Measurements from ENCODE around the gene SENP5.

Gene SENP5

DNA sequence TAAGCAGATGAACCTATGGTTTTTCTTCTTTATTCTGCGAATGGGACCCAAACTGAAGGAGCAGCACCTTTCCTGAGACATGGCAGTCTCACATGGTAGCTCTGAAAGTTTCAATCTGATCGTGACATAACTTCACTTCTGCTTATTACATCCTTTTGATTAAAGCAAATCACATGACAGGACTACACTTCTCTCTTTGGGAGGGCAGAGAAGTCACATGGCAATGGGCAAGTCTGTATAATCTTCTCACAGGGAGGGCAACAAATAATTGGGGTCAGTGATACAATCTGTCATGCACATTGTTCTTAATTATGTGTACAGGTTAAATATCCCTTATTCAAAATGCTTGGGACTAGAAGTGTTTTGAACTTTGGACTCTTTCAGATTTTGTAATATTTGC is 53.0 kb downstream of the SENP5 start:
- Histone ChIP-seq H3K36me3 (ENCODE audit: insufficient read depth, low read length) (peaks cover 9% of the 10 kb centered on the region), H3K9me3 (ENCODE audit: low read length) (no peaks in the 10 kb centered on the region), H3K4me3 (ENCODE audit: low read depth in 1 of 2, low read length in 2 of 2) (no peak overlapping the region)

DNA sequence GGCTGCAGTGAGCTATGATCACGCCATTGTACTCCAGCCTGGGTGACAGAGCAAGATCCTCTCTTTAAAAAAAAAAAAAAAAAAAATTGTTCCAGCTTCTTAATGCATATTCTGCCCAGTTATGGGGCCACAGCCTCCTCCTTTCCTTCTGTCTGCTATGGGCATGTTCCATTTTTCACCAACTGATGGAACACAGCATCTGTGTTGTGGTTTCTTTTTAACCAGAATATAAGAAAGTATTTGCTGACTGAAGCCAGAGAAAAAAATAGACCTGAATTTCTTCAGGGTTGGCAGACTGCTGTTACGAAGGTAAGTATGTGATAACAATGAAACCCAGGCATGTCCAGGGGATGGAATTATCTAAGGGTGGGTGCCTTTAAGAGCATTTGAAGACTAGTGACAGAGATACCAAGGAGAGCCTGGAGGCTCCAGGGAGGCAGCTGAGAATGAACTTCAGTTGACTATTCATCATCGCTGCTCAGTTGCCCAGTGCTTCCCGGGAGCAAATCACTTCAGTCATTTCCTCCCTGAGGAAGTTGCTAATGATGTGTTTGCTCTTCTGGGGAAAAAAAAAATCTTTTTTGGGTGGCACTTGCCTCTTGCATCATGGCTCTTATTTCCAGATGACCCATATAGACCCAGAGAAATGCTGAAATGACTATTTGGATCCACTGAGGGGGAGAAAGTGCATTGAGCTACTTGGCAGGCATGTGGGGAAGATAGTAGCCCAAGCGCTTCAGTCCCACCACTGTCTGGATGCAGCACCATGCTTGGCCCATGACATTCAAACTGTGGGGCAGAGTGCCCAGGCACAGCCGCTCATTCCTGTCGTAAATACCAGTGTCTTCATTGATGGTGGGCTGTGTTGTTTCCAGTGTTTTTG is 60.1 kb downstream of the SENP5 start:
- no peak overlapping the region for H3K9ac ChIP-seq (ENCODE audit: low read length)

More for the DNA sequence above, 53.0 kb downstream of the SENP5 start:
- Histone ChIP-seq H3K27me3 (ENCODE audit: control insufficient read depth in 1 of 2, insufficient read depth in 2 of 2, low read length in 2 of 2) (no peaks in the 10 kb centered on the region), H3K4me1 (ENCODE audit: insufficient read depth, low read length) (no peaks in the 10 kb centered on the region), H3K27ac (ENCODE audit: low read depth, low read length) (no peak overlapping the region), H3K9ac (ENCODE audit: low read length) (no peak overlapping the region)

DNA sequence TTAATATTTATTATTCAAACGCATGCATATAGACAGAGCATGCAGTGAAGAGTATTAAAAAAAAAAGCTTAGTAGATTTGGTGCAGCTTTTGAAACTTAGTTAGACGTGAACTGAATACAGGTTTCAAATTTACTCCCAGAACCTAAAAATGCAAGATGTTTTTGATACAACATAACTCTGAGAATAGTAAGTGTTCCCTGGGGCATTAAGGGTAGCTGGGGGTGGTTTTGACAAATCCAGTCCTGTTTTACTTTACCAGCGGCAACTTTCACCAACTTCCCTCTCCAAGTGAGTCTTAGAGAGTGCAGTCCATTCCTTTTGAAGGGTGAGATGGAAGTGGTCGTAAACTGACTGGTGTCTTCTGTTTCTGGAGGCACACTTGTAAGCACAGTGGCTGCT is 63.4 kb downstream of the SENP5 start:
- Histone ChIP-seq H3K9ac (ENCODE audit: low read length) (no peak overlapping the region), H3K27me3 (ENCODE audit: control insufficient read depth in 1 of 2, insufficient read depth in 2 of 2, low read length in 2 of 2) (no peaks in the 10 kb centered on the region), H3K36me3 (ENCODE audit: insufficient read depth, low read length) (peaks cover 71% of the 10 kb centered on the region), H3K4me1 (ENCODE audit: insufficient read depth, low read length) (no peaks in the 10 kb centered on the region), H3K27ac (ENCODE audit: low read depth, low read length) (no peak overlapping the region), H3K4me3 (ENCODE audit: low read depth in 1 of 2, low read length in 2 of 2) (no peak overlapping the region), H3K9me3 (ENCODE audit: low read length) (no peaks in the 10 kb centered on the region)

More for the DNA sequence above, 60.1 kb downstream of the SENP5 start:
- Histone ChIP-seq H3K9me3 (ENCODE audit: low read length) (no peaks in the 10 kb centered on the region), H3K4me3 (ENCODE audit: low read depth in 1 of 2, low read length in 2 of 2) (no peak overlapping the region), H3K36me3 (ENCODE audit: insufficient read depth, low read length) (peaks cover 56% of the 10 kb centered on the region), H3K27ac (ENCODE audit: low read depth, low read length) (no peak overlapping the region), H3K27me3 (ENCODE audit: control insufficient read depth in 1 of 2, insufficient read depth in 2 of 2, low read length in 2 of 2) (no peaks in the 10 kb centered on the region), H3K4me1 (ENCODE audit: insufficient read depth, low read length) (no peaks in the 10 kb centered on the region)

DNA sequence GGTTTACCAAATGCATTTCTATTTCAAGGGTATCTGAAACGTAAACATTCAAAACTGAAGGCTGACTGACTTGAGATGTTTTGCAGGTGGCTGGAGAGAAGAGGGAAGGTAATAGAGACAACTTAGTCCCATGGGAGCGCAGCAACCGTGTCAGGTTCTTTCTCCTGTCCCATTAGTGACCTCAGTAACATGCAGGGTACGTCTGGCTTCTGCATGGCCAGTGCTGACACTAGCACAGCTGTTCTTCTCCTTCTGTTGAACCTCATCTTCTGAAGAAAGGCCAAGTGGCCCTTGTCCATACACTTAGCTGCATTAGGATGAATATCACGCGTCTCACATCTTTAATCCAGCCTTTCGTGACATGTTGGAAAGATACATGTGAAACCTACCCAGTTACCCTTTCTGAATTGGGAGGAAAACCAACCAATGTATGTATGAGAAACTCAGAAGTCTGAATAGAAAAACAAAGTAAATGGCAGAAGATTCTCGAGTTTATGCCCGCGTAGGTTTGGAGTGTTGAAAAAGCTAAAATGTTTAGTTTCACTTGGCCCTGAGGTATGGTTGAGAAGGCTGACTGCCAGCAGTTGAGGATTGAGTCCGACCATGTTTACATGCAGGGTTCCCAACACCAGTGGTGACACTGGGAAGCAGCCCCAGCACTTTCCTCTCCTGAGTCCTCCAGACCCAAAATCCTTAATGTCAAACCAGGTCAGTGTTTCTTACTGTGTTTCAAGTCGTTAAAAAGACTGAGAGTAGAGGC is 64.3 kb downstream of the SENP5 start:
- no peaks in the 10 kb centered on the region for H3K9me3 ChIP-seq (ENCODE audit: low read length)
- H3K27ac ChIP-seq (ENCODE audit: low read depth, low read length), result no peak overlapping the region
- H3K36me3 ChIP-seq (ENCODE audit: insufficient read depth, low read length), result peaks cover 79% of the 10 kb centered on the region
- no peak overlapping the region for H3K9ac ChIP-seq (ENCODE audit: low read length)
- H3K27me3 ChIP-seq (ENCODE audit: control insufficient read depth in 1 of 2, insufficient read depth in 2 of 2, low read length in 2 of 2), result no peaks in the 10 kb centered on the region
- no peaks in the 10 kb centered on the region for H3K4me1 ChIP-seq (ENCODE audit: insufficient read depth, low read length)
- no peak overlapping the region for H3K4me3 ChIP-seq (ENCODE audit: low read depth in 1 of 2, low read length in 2 of 2)

DNA sequence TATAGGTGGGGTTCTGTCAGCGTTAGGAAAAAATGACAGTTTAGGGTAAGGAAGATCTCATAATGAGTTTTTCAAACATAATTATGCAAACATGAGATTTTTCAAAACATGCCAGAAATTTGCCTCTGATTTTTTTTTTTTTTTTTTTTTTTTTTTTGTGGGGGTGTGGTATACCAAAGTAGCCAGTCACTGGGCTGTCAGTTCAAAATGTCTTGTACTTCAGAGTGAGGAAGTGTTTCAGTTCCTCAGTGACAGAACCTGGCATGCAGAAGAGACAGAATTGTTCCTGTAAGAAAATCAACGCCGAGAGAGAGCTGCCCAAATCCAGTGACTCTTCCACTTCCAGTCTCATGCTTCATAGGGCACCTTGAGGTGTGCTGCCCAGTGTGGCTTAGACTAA is 64.9 kb downstream of the SENP5 start:
- no peaks in the 10 kb centered on the region for H3K27me3 ChIP-seq (ENCODE audit: control insufficient read depth in 1 of 2, insufficient read depth in 2 of 2, low read length in 2 of 2)
- no peak overlapping the region for H3K27ac ChIP-seq (ENCODE audit: low read depth, low read length)
- no peaks in the 10 kb centered on the region for H3K9me3 ChIP-seq (ENCODE audit: low read length)
- H3K9ac ChIP-seq (ENCODE audit: low read length), result no peak overlapping the region
- H3K4me3 ChIP-seq (ENCODE audit: low read depth in 1 of 2, low read length in 2 of 2), result no peak overlapping the region
- H3K36me3 ChIP-seq (ENCODE audit: insufficient read depth, low read length), result peaks cover 83% of the 10 kb centered on the region
- H3K4me1 ChIP-seq (ENCODE audit: insufficient read depth, low read length), result no peaks in the 10 kb centered on the region

DNA sequence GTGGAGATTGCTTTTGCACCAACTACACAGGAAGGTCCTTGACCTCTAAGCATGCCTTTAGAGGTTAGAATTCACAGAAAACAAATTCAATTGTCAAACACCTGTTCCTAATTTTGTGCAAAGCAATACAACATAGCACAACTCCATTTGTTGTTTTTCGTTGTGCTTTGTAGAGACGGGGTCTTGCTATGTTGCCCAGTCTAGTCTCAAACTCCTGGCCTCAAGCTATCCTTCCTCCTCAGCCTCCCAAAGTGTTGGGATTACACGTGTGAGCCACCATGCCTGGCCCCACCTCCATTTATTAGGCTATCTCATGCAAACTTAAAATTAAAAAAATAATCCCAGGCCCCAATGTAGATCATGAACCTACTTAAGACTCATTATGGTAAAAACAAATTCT is 68.6 kb downstream of the SENP5 start:
- no peak overlapping the region for H3K4me3 ChIP-seq (ENCODE audit: low read depth in 1 of 2, low read length in 2 of 2)
- H3K9me3 ChIP-seq (ENCODE audit: low read length), result no peaks in the 10 kb centered on the region
- no peaks in the 10 kb centered on the region for H3K27me3 ChIP-seq (ENCODE audit: control insufficient read depth in 1 of 2, insufficient read depth in 2 of 2, low read length in 2 of 2)
- H3K27ac ChIP-seq (ENCODE audit: low read depth, low read length), result no peak overlapping the region
- no peak overlapping the region for H3K9ac ChIP-seq (ENCODE audit: low read length)
- H3K4me1 ChIP-seq (ENCODE audit: insufficient read depth, low read length), result peaks cover 5% of the 10 kb centered on the region
- H3K36me3 ChIP-seq (ENCODE audit: insufficient read depth, low read length), result peaks cover 68% of the 10 kb centered on the region

DNA sequence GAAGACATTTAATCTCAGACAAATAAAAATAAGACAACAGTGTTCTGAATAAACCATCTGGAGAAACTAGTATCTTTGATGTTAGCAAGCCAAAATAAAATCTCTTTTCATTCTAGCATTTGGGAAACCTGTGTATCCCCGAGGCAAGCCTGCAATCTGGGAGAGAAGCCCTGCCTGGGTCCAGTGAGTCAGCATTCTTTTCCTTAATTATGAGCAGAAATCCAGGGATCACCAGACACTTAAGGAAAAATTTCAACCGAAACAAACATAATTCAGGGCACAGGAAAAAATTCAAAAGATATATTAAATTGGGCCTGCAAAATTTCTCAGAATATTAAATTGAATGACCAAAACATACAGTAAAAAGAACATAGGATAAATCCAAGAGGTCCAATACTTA is 70.4 kb downstream of the SENP5 start:
- Histone ChIP-seq H3K4me1 (ENCODE audit: insufficient read depth, low read length) (peaks cover 5% of the 10 kb centered on the region), H3K36me3 (ENCODE audit: insufficient read depth, low read length) (peaks cover 56% of the 10 kb centered on the region), H3K27ac (ENCODE audit: low read depth, low read length) (no peak overlapping the region), H3K4me3 (ENCODE audit: low read depth in 1 of 2, low read length in 2 of 2) (no peak overlapping the region), H3K27me3 (ENCODE audit: control insufficient read depth in 1 of 2, insufficient read depth in 2 of 2, low read length in 2 of 2) (no peaks in the 10 kb centered on the region), H3K9me3 (ENCODE audit: low read length) (no peaks in the 10 kb centered on the region), H3K9ac (ENCODE audit: low read length) (no peak overlapping the region)

DNA sequence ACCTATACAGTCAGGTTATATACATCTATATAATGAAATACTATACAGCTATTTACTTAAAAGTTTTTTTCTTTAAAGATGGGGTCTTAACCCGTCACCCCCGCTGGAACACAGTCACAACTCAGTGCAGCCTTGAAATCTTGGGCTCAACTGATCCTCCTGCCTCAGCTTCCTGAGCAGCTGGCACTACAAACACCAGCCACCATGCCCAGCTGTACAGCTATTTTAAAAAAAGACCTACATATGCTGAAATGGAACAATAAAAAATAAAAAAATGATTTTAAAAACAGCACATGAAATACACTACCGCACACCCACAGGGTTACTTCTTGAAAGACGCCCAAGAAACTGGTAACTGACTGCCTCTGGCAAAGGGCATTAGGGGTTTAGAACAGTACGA is 70.9 kb downstream of the SENP5 start:
- Histone ChIP-seq H3K4me1 (ENCODE audit: insufficient read depth, low read length) (peaks cover 9% of the 10 kb centered on the region), H3K4me3 (ENCODE audit: low read depth in 1 of 2, low read length in 2 of 2) (no peak overlapping the region), H3K27me3 (ENCODE audit: control insufficient read depth in 1 of 2, insufficient read depth in 2 of 2, low read length in 2 of 2) (no peaks in the 10 kb centered on the region), H3K36me3 (ENCODE audit: insufficient read depth, low read length) (peaks cover 56% of the 10 kb centered on the region), H3K9me3 (ENCODE audit: low read length) (no peaks in the 10 kb centered on the region), H3K27ac (ENCODE audit: low read depth, low read length) (no peak overlapping the region), H3K9ac (ENCODE audit: low read length) (no peak overlapping the region)

DNA sequence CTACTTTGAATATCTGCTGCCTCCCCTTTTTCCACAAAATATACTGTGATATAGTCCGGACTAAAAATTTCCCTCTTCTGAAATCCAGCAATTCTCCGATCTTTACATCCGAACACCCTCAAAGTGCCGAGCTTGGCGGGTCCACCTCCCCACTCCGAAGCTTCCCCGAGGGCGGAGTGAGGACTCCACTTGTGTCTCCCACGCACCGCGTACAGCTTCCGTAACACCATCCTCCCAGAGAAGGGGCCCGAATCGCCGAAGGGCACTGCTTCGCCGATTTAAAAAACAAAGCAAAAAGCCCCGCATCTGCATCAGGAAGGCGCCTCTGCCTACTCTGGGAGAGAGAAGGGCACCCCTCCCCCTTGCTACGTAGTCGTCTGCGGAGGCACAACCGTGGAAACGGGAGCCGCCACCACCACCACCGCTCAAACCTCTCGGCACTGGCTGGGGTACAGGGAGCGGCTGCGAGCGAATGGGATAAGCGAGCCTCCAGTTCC is 74.1 kb downstream of the SENP5 start:
- H3K27me3 ChIP-seq (ENCODE audit: control insufficient read depth in 1 of 2, insufficient read depth in 2 of 2, low read length in 2 of 2), result no peaks in the 10 kb centered on the region
- no peaks in the 10 kb centered on the region for H3K9me3 ChIP-seq (ENCODE audit: low read length)
- peak overlapping the region; percentile 66 to 98 for H3K4me3 ChIP-seq (ENCODE audit: low read depth in 1 of 2, low read length in 2 of 2)

DNA sequence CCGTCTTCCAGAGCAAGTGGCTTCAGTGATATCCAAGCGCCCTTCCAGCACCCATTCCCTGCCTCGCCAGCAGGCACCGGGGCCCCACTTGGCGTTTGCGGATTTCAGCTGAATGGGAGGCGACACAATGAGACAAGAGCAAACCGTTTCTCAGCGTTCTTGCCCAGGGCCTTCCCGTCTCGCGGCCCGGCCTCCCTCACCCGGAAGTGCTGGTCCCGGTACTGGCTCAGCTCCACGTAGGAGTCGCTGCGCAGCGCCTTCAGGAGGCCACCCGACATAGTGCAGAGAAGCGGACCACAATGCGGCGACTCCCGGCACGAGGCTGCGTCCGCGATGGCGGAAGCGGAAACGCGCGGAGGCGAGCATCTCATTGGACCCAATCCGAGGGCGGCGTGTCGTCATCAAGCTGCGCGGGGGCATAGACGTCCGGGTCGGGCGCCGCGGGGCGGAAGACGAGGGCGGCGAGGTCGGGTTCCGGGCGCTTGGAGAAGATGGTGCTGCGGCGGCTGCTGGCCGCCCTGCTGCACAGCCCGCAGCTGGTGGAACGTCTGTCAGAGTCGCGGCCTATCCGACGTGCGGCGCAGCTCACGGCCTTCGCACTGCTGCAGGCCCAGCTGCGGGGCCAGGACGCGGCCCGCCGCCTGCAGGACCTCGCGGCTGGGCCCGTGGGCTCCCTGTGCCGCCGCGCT is 74.7 kb downstream of the SENP5 start, which contains the start of gene NCBP2:
TSS of gene NCBP2 (minus strand) at position 303 of the 689 bp plus-strand sequence. CDS start at position 278, 25 bp downstream.
- no peaks in the 10 kb centered on the region for H3K27me3 ChIP-seq (ENCODE audit: control insufficient read depth in 1 of 2, insufficient read depth in 2 of 2, low read length in 2 of 2)
- H3K4me1 ChIP-seq (ENCODE audit: insufficient read depth, low read length), result peaks cover 13% of the 10 kb centered on the region
- peak within 1 kb of the TSS; percentile 96 for H3K9ac ChIP-seq (ENCODE audit: low read length)
- H3K9me3 ChIP-seq (ENCODE audit: low read length), result no peaks in the 10 kb centered on the region
- peak within 1 kb of the TSS; percentile 66 to 98 for H3K4me3 ChIP-seq (ENCODE audit: low read depth in 1 of 2, low read length in 2 of 2)
- peaks cover 21% of the 10 kb centered on the region for H3K36me3 ChIP-seq (ENCODE audit: insufficient read depth, low read length)
- peak within 1 kb of the TSS; percentile 82 for H3K27ac ChIP-seq (ENCODE audit: low read depth, low read length)

More for the DNA sequence above, 74.1 kb downstream of the SENP5 start:
- peaks cover 13% of the 10 kb centered on the region for H3K4me1 ChIP-seq (ENCODE audit: insufficient read depth, low read length)
- H3K9ac ChIP-seq (ENCODE audit: low read length), result peak overlapping the region; percentile 96
- H3K36me3 ChIP-seq (ENCODE audit: insufficient read depth, low read length), result peaks cover 27% of the 10 kb centered on the region
- peak overlapping the region; percentile 82 for H3K27ac ChIP-seq (ENCODE audit: low read depth, low read length)

DNA sequence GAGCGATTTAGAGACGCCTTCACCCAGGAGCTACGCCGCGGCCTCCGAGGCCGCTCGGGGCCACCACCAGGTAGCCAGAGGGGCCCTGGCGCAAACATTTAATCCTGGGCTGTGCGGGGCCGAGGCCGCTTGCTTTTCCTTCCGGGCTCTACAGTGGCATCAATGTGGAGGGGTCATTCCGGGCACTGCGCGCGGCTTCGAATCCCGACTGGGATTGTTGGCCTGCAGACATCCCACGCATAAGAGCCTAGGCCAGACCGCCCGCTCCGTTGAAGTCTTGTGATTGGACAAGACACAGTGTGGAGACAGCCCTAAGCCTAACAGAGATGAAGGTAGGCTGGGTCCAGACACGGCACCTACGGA is 75.2 kb downstream of the SENP5 start:
- Histone ChIP-seq H3K36me3 (ENCODE audit: insufficient read depth, low read length) (peaks cover 15% of the 10 kb centered on the region), H3K4me3 (ENCODE audit: low read depth in 1 of 2, low read length in 2 of 2) (peak overlapping the region; percentile 66 to 98), H3K27me3 (ENCODE audit: control insufficient read depth in 1 of 2, insufficient read depth in 2 of 2, low read length in 2 of 2) (no peaks in the 10 kb centered on the region), H3K4me1 (ENCODE audit: insufficient read depth, low read length) (peaks cover 13% of the 10 kb centered on the region), H3K9me3 (ENCODE audit: low read length) (no peaks in the 10 kb centered on the region), H3K27ac (ENCODE audit: low read depth, low read length) (peak overlapping the region; percentile 78), H3K9ac (ENCODE audit: low read length) (peak overlapping the region; percentile 50)

Measured in muscle layer of colon (tissue), 2 donors.